Measurements from ENCODE around the gene NPIPB2.
"Not testable (repeated sequence)": the region's sequence is repeated elsewhere in the genome, so short reads cannot be mapped to it uniquely, and the experiment has no call there.

The NPIPB2 gene

DNA sequence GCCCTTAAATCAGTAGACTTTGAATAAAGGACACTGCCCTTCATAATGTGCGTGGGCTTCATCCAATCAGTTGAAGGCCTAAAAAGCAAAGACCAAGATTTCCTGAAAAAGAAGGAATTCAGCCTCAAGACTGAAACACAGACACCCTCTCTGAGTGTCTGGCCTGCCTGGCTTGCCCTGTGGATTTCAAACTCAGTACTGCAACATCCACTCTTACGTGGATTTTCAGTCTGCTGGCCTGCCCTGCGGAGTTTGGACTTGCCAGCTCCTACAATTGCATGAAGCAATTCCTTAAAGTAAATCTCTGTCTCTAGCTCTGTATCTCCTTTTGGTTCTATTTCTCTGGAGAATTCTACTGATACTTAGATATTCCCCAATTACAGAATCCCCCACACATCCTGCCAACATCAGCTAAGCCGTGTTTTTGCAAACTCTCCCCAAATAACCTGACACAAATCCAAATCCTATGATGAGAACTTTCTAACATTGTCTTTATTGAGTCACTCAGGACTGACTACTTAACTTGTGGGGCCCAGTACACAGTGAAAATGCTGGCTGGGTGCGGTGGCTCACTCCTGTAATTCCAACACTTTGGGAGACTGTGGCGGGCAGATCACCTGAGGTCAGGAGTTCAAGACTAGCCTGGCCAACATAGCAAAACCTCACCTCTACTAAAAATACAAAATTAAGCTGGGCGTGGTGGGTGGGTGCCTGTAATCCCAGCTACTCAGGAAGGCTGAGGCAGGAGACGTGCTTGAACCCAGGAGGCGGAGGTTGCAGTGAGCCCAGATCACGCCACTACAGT, 15.9 kb upstream of the NPIPB2 start:
- DNase-seq = no peak

DNA sequence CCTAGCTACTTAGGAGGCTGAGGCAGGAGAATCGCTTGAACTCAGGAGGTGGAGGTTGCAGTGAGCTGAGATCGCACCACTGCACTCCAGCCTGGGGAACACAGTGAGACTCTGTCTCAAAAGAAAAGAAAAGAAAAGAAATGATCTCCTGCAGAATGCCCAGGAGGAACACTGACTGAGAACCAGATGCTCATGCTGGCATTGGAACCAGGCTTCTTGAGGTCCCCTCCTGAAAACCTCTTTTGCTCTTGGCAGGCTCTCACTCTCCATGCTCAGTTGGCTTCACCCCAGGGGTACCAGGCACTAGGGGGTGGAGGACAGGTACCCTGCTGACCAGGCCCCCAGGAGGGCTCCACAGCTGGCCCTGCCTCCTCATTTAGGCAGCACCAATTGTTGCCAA, 14.7 kb upstream of the NPIPB2 start:
- DNase-seq = no peak

DNA sequence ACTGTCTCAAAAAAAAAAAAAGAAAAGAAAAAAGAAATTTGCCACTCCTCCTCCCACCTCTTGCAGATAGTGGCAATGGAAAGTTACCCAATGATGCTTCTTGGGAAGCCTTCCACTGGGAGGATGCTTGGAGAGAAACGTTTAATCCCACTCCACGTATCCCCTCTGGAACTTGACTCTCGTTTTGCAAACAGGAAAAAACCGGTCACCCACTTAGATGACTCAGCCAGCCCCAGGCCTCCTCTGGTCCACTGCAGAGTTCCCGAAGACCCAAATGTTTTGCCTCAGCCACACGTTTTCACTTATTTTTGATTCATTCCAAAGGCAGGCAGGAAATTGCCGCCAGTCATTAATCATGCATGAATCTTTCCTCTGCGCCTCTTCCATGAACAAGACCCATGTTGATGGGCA, 13.9 kb upstream of the NPIPB2 start:
- no peak for DNase-seq

DNA sequence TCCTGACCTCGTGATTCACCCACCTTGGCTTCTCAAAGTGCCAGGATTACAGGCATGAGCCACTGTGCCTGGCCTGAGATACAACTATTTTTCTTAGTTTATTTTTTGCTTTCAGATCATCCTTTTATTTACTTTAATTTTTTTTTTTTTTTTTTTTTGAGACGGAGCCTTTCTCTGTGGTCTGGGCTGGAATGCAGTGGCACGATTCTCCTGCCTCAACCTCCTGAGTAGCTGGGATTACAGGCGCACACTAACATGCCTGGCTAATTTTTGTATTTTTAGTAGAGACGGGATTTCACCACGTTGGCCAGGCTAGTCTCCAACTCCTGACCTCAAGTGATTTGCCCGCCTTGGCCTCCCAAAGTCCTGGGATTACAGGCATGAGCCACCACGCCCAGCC, 11.7 kb upstream of the NPIPB2 start:
- DNase-seq = not testable (repeated sequence)

DNA sequence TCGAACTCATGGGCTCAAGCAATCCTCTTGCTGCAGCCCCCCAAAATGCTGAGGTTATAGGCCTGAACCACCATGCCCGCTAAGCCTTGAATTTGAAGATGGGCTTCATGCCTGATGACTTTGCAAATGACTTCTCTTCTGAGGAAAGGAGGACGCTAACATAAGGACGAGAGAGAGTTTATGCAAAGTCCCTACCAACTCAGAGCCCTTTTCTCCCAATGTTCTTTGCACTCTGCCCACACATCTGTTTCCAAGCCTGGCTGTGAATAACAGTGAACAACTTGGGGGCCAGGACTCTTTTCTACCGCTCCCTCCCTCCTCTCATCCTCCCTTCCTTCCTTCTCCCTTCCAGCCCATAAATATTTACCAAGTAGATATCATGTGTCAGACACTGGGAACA, 8.5 kb upstream of the NPIPB2 start:
- DNase-seq = no peak

DNA sequence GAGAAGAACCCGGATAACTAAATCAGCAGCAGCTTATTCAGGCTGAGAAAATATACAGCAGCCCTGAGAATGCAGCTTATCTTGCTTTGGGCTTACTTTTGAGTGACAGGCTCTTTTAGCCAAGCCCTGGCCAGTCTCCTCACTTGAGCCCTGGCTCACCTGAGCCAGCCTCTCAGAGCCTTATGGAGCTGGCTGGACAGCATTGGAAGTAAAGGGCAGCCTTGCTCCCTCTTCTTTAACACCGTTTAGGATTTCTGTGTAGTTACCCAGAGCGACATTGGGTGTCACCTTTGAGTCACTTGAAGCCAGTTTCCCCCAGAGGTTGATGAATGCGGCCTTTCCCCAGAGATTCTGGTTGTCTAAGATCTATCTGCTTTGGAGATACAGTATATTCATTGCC, 7.7 kb upstream of the NPIPB2 start:
- DNase-seq = no peak

DNA sequence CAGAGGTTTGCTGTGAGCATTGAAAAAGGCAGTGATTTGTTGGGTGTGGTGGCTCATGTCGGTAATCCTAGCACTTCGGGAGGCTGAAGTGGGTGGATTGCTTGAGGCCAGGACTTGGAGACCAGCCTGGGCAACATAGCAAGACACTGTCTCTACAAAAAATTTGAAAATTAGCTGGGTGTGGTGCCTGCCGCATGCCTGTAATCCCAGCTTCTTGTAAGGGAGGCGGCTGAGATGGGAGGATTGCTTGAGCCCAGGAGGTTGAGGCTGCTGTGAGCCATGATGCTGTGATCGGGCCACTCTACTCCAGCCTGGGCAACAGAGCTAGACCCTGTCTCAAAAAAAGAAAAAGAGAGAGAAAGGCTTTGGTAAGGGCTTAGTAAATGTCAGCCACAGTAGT, 7.0 kb upstream of the NPIPB2 start:
- DNase-seq = no peak

DNA sequence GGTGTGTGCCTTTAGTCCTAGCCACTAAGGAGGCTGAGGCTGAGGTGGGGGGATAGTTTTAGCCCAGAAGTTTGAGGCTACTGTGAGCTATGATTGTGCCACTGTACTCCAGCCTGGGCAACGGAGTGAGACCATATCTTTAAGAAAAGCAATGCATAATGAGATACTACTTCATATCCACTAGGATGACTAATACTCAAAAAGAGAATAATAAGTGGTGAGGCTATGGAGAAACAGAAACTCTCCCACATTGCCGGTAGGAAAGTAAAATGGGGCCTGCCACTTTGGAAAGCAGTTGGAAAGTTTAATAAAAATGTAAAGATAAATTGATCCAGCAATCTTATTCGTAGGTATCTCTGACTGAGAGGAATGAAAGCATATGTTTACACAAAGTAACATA, 4.6 kb upstream of the NPIPB2 start:
- DNase-seq = no peak

DNA sequence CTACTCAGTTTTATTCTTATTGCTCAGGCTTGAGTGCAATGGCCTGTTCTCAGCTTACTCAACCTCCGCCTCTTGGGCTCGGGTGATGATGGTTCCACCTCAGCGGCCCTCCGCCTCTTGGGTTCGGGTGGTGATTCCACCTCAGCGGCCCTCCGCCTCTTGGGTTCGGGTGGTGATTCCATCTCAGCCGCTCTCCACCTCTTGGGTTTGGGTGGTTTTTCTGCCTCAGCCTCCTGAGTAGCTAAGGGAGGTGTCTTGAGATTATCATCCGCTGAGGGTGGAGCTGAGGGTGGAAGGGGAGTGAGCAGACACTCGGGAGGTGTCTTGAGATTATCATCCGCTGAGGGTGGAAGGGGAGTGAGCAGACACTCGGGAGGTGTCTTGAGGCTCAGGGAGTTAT, 14.5 kb downstream of the NPIPB2 start:
- not testable (repeated sequence) for DNase-seq

DNA sequence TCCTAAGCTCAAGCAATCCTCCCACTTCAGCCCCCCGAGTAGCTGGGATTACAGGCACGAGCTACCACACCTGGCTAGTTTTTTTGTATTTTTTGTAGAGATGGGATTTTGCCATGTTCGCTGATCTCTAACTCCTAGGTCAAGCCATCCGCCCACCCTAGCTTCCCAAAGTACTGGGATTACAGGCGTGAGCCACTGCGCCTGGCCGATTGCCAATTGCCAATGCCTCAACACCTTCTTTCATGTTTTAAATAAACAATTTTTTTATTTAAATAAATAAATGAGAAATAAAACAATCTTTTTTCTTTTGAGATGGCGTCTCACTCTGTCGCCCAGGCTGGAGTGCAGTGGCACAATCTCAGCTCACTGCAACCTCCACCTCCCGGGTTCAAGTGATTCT, 17.8 kb downstream of the NPIPB2 start:
- not testable (repeated sequence) for DNase-seq

DNA sequence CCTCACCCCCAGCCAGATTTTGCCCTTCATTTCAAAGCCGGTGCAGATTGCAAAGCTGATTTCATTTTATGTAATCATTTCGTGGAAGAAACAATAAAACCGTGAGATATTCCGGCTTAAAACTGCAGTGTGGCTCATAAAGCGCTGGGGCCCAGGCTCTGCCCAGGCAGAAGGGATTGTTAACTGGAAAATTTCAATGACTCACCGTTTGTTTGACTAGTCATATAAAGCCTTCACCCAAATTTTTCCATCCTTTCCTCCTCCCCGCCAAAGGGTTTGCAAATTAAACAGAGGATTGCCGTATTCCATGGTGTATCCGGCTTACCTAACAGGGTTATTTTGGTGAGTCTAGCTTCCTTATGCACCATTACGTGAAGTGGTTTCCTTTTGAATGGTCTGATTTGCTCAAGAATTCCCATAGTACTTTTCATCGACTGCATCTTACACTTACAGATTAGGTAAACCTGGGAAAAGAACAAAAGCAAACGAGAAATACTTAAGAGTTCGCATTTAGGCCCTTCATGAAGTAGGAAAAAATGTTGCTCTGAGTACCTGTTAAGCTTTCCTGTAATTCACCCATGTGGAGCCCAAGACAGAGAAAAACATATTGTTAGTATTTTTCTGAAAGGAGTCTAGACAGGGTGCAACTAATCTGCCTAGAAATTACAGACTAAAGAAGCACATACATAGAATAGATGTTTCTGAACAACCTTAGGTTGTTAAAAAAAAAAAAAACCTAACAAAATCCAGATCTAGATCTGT, 25.1 kb downstream of the NPIPB2 start:
- DNase-seq = no peak

DNA sequence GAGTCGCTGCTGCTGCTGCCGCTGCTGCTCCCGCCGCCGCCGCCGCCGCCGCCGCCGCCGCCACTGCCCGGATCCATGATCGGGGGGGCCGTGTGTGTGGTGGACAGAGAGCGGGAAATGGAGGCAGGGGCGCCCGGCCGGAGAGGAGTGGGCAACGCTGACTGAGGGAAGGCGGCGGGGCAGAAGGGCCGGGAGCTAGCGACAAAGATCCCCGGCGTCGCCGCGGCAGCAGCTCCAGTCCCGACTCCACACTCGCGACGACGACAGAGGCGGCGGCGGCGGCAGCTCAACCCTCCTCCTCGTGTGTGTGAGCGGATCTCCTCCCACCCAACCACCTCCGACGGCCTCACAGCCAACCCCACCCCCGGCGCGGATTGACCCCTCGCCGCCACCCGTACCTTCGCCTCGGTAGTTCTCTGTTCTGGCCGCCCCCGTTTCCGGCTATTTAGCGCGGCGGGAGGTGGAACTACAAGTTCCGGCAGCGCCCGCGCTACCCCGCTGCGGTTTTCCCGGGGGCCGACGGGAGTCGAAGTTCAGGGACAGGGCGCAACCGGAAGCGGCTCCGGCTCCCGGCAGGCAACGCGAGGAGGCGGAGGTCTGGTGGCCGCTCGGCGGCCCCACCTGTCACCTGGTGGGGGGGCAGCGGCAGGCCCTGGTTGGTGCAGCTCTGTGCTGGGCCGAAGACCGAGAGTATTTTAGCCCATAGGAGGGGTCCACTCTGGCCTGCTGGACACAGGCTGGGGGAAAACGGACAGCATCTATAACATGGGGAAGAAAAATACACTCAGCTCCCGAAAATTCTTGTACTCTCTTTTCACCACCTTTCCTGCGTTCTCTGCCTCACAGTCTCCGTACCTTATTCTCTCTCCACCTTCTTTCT, 26.0 kb downstream of the NPIPB2 start, which contains the start of gene GSPT1:
GSPT1 (minus strand) TSS at position 313 of the 880 bp plus-strand sequence; CDS start at position 77, 236 bp downstream.
- peak; percentile 99 for DNase-seq

DNA sequence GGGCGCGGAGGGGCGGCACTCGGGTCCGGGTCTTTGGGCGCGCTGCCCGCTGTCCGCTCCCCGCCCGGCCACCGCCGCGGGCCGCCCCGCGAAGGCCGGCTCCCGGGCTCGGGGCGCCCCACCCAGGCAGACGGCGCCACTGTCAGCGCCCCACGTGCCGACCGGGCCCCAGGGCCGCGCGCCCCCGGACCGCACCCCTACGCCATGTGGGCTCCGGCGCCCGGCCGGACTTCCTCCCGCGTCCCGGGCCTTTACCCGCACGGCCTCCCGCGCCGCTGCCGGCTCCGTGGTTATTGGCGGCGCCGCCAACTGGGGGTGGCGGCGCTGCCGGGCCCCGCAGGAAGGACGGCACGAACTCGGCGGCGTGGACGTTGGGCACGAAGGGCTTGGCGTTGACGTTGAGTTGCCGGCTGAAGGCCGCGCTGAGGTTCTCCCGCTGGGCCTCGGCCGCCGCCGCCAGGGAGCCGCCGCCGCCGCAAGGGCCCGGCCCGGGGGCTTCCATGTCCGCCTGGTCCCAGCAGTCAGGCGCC, 26.7 kb downstream of the NPIPB2 start:
- DNase-seq = no peak

DNA sequence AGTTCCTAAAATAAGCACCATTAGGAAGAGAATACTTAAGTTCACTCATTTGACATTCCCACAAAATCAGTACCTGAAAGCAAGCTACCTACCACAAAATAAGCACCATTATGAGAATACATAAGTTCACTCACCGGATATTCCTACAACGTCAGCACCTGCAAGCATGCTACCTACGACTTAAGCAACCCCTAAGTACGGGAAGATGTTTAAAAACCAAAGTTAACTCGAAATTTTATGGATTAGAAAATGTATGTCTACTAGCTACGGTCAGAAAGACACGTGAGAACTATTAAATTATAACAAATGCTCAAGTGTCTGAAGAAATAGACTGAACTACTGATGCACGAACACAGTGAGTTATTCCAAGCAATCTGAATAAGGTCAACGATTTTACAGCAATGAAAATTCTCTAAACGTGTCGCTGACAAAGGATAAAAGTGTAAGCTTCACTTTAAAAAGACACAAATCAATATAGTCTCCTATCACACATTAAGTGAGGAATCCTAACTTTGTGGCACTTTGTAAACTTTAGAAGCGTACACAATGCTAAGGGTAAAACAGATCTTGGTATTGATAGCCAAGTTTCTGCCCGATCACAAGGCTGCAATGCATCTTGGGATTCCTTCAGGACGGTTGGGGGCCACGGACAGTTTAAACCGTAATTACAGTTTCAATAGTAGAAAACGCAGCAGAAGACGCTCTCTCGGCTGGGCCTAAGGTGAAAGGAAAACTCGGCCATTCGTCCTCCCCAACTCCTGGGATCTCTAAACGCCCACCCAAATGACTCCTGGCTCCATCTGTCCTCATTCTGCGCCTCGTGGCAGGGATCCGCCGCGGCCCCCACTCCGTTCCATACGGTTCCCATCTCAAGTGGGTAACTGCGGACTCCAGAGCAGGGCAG, 27.4 kb downstream of the NPIPB2 start:
- no peak for DNase-seq

DNA sequence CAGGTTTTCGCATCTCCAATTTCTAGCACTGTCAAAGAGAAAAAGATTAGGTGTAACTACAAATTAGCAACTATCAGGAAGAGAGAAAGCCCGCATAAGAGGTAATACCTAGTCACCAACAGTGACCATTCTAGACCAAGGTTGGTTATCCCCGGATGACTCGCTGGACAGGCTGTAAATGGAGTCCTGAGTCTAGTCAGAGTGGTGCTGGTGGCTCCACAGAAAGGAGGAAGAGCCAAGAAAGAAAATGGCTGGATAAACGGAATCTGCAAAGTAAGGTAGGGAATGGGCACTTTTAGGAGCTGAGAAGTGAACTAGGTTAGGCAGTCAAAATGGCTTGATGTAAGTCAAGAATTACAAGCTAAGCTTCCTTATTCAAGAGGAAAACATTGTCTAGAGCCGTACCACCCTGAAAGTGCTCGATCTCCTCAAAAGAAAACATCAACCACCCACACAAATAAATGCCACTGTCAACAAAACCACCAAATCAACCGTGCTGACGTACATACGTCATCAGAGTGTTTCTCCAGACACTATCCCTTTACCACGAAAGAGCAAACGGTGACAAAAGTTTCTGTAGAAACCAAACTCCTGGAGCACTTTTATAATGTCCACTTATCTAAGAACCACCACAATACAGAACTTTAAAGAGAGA, 28.3 kb downstream of the NPIPB2 start:
- DNase-seq = no peak

DNA sequence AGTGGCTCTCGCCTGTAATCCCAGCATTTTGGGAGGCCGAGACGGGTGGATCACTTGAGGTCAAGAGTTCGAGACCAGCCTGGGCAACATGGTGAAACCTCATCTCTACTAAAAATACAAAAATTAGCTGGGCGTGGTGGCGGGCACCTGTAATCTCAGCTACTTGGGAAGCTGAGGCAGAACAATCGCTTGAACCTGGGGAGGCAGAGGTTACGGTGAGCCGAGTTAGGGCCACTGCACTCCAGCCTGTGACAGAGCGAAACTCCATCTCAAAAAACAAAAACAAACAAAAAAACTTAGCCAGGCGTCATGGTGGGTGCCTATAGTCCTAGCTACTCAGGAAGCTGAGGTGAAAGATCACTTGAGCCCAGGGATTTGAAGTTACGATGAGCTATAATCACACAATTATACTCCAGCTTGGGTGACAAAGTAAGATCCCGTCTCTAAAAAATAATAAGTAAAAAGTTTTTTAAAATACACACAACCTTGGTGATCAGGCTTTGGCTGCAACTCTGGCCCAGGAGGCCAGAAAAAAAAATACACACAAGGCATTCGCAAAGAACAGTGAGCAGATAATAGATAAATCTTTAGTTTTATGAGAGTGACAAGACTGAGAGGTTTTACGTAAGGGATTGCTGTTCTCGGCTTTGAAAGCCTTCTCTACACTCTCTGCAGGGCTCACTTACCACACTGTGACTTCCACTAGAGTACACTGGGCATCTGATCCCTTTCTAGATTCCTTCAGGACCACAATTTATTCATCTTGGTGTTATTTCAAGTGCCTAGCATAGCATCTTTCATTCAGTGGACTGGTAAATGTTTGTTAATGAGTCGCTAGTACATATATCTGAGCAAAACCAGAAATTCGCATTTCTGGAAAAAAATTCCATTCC, 31.9 kb downstream of the NPIPB2 start:
- DNase-seq = no peak

DNA sequence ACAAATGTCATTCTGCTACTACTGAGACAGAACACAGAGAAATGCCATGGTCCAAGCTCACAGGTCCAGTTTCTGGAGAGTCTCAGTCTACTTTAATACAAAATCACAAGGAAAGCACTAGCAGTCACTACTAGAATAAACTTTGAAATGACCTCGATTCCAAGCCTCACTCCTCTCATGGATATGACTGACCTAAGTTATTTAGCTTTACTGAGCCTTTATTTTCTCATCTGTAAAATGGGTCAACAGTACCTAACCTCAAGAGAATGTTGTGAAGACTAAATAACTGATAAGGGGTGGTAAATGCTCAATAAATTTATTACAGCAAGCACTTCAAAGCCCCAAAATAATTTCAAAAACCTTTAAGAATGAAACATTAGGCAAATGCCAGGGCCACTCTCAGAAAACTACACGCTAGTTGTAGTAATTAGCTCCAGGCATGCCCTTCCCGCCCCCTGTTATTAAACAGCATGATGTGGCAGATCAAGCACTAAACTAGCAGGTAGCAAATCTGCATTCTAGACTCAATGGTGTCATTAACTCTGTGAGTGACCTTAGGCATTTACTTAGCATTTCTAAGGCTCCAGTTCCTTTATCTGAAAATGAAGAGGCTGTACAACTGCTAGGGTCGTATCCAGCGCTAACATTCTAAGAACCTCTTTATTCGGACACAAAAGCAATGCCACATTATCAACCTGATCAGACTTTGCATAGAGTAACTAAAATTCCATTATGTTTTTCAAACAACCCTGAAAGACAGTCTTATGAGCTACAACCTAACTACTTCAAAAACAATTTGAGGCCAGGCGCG, 34.5 kb downstream of the NPIPB2 start:
- DNase-seq = no peak

DNA sequence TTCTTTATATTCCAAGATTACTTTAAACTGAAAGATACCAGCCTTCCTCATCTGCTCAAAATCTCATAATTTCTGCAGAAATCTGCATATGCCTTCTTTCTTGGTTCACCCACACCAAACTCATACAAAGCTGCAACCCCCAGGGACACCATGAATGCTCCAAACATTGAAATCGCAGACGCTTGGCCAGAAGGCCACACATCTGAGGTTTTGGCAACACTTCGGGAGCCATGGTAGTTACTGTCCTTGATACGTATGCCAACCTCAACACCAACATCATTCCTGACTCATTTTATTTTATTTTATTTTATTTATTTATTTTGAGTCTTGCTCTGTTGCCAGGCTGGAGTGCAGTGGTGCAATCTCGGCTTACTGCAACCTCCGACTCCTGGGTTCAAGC, 37.9 kb downstream of the NPIPB2 start:
- no peak for DNase-seq

DNA sequence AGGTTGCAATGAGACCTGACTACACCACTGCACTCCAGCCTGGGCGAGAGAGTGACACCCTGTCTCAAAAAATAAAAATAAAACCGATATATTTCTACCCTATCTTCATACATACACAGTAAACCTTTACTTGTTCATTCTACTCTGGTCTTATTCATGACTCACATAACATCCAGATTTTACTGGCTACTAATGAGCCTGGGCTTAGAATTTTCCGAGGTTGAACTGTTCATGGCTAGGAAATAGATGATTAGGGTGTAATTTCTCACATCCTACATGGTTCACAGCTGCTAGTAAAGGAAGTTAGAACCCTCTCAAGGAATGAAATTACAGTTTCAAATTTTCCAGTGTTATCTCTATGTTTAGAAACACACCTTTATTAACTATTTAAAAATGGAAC, 40.8 kb downstream of the NPIPB2 start:
- no peak for DNase-seq
